GM06990 (cell line): ENCODE results near the gene PMEL.

Experiments used
- DNase-seq: peaks from one replicate; pipeline ENCODE4 v3.0.0-alpha.2; 2011; ENCODE audit not compliant: insufficient read length; ENCODE audit errors: extremely low read depth
- H3K27me3 ChIP-seq: replicated peaks from 2 replicates; pipeline ENCODE4 v1.6.0; 2011; ENCODE audit warnings: low read length; ENCODE audit not compliant: control insufficient read depth, insufficient read depth
- H3K36me3 ChIP-seq: 2 replicates; pipeline ENCODE4 v1.5.1; 2011; ENCODE audit warnings: low read length; ENCODE audit not compliant: control insufficient read depth, insufficient read depth
- H3K4me3 ChIP-seq: replicated peaks from 2 replicates; pipeline ENCODE4 v1.5.1; 2011; ENCODE audit warnings: low read depth, mild to moderate bottlenecking, control low read depth, low read length
- TF ChIP-seq, protein P1 (sequence below): IDR thresholded peaks from 2 replicates; pipeline ENCODE4 v1.5.1; 2011; ENCODE audit warnings: low read length, control low read depth, mild to moderate bottlenecking, inconsistent platforms; ENCODE audit not compliant: insufficient read depth, poor library complexity, severe bottlenecking

The PMEL gene

GRCh38 chr12:55915482-55915859 lies 50.4 kb downstream of the PMEL start:
- Histone ChIP-seq H3K36me3 (peaks cover 2% of the 10 kb centered on the region), H3K4me3 (no peak overlapping the region), H3K27me3 (no peaks in the 10 kb centered on the region)
- TF ChIP-seq, protein P1, sequence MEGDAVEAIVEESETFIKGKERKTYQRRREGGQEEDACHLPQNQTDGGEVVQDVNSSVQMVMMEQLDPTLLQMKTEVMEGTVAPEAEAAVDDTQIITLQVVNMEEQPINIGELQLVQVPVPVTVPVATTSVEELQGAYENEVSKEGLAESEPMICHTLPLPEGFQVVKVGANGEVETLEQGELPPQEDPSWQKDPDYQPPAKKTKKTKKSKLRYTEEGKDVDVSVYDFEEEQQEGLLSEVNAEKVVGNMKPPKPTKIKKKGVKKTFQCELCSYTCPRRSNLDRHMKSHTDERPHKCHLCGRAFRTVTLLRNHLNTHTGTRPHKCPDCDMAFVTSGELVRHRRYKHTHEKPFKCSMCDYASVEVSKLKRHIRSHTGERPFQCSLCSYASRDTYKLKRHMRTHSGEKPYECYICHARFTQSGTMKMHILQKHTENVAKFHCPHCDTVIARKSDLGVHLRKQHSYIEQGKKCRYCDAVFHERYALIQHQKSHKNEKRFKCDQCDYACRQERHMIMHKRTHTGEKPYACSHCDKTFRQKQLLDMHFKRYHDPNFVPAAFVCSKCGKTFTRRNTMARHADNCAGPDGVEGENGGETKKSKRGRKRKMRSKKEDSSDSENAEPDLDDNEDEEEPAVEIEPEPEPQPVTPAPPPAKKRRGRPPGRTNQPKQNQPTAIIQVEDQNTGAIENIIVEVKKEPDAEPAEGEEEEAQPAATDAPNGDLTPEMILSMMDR, result no peak
- DNase-seq, result no peak

DNA sequence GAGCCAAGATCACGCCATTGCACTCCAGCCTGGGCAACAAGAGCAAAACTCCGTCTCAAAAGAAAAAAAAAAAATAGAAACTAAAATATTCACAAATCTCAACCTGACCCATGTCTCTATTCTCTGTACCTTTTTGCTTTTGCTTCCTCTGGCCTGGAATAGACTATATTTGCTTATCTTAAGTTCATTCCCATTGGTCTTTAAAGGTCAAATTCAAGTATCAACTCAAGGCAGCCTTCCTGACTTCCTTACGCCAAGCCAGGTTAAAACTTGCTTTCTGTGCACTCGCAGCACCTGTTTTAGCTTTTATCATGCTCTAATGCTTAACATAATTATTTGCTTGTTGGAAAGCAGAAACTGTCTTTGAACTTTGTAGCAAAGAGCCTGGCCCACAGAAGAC lies 52.9 kb downstream of the PMEL start:
- Histone ChIP-seq H3K4me3 (no peak overlapping the region), H3K36me3 (peaks cover 2% of the 10 kb centered on the region), H3K27me3 (no peaks in the 10 kb centered on the region)
- TF ChIP-seq, protein P1, result no peak
- no peak for DNase-seq

GRCh38 chr12:55909513-55909884 lies 56.3 kb downstream of the PMEL start:
- no peak overlapping the region for H3K4me3 ChIP-seq
- DNase-seq, result no peak

DNA sequence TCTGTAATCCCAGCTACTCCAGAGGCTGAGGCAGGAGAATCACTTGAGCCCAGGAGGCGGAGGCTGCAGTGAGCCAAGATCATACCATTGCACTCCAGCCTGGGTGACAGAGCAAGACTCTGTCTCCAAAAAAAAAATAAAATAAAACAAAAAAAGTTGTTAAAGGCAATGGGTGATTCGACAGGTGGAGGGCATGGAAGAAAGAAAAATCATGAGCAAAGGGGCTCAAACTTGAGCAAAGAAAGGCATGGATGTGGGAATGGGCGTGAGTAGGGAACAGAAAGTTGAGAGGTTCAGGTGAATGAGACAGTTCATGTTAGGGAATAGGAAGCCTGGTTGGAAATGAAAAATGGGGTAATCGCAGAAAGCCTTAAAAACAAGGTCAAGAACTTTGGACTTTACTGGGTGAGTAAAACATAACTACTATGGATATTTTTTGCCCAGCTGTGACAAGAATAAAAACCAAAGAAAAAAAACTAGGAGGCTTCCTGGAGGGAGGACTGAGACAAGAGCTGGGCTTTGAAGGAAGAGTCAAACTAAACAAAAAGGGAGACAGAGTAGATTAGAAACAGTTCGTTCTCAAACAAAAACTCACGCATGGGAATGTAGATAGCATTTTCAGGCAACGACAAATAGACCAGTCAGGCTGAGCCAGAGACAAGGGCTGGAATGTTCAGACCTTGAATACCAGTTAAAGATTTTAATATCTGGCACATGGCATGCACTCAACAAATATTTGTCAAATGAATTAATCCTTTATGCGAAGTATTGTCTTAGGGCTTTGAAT lies 56.9 kb downstream of the PMEL start:
- TF ChIP-seq, protein P1, result no peak
- Histone ChIP-seq H3K27me3 (no peaks in the 10 kb centered on the region), H3K36me3 (peaks cover under 1% of the 10 kb centered on the region; the same call in 1 of the 2 replicates), H3K4me3 (no peak overlapping the region)
- DNase-seq, result no peak

More at GRCh38 chr12:55909513-55909884, 56.3 kb downstream of the PMEL start:
- Histone ChIP-seq H3K36me3 (peaks cover 2% of the 10 kb centered on the region), H3K27me3 (no peaks in the 10 kb centered on the region)
- TF ChIP-seq, protein P1, result no peak

- H3K27me3 ChIP-seq, result no peaks in the 10 kb centered on the region
- TF ChIP-seq, protein P1, result no peak
- H3K4me3 ChIP-seq, result no peak overlapping the region
- peaks cover 8% of the 10 kb centered on the region for H3K36me3 ChIP-seq
- DNase-seq, result no peak
Measured at GRCh38 chr12:55906056-55906455, 59.8 kb downstream of the PMEL start.
